ENCODE measurements around the gene BANF1. TPM values are rescaled to one million over a fixed set of nuclear protein-coding genes. Genes with fewer than 3 reads are reported as not detected.

The BANF1 gene
- total RNA-seq, 1 experiment from 2014 or later = 124 TPM

- no peak overlapping the region for H3K4me3 ChIP-seq (ENCODE audit: low read length)
- no peaks in the 10 kb centered on the region for H3K36me3 ChIP-seq (ENCODE audit: low read depth, low read length)
- no peaks in the 10 kb centered on the region for H3K4me1 ChIP-seq (ENCODE audit: insufficient read depth, low read length)
- ChIA-PET POLR2A (ENCODE audit: unreplicated experiment) (no interaction called here), CTCF (no interaction called here)
- H3K9me3 ChIP-seq (ENCODE audit: low read length) = no peaks in the 10 kb centered on the region
- no peak overlapping the region for H3K4me2 ChIP-seq (ENCODE audit: low read length)
- H4K20me1 ChIP-seq (ENCODE audit: low read length) = no peaks in the 10 kb centered on the region
- TF ChIP-seq EZH2 (IDR thresholded peaks at IDR 0.05; ENCODE audit: low read length, unreplicated experiment) = no peak
- TF ChIP-seq EZH2phosphoT487 (IDR thresholded peaks at IDR 0.05; ENCODE audit: borderline replicate concordance, low read length) = no peak
- no peak for TF ChIP-seq CTCF (conservative IDR thresholded peaks at IDR 0.05; ENCODE audit: low read depth, low read length)
- no peak for ATAC-seq
- no peaks in the 10 kb centered on the region for H3K9me2 ChIP-seq (replicated peaks; ENCODE audit: low read length)
- intact Hi-C loops (cut with micrococcal nuclease) = no loop called here
- H3K27me3 ChIP-seq (ENCODE audit: low read length) = no peaks in the 10 kb centered on the region
- peak; percentile 30 for DNase-seq
- no peak overlapping the region for H3K27ac ChIP-seq (ENCODE audit: low read length)
- H3K9ac ChIP-seq (ENCODE audit: low read length) = no peak overlapping the region
- H3F3A ChIP-seq (ENCODE audit: low read length, unreplicated experiment) = no peaks in the 10 kb centered on the region
- no peaks in the 10 kb centered on the region for H3K79me2 ChIP-seq (ENCODE audit: low read length)
- no TSS peak for BruUV-seq (replicated peaks)
- H2AFZ ChIP-seq (ENCODE audit: low read length) = no peak overlapping the region
Observed at GRCh38 chr11:66032957-66033735, 30.8 kb downstream of the BANF1 start.

GRCh38 chr11:66035653-66036333 is 33.5 kb downstream of the BANF1 start:
- no peak overlapping the region for H3K4me3 ChIP-seq (ENCODE audit: low read length)
- no TSS peak for BruUV-seq (replicated peaks)
- H4K20me1 ChIP-seq (ENCODE audit: low read length) = no peaks in the 10 kb centered on the region
- H3F3A ChIP-seq (ENCODE audit: low read length, unreplicated experiment) = no peaks in the 10 kb centered on the region
- ChIA-PET CTCF (interaction anchor here (0.6 to 1.5 kb wide), 2 partner anchors 9 to 41 kb away, joined by 3 to 4 read pairs; no protein-coding TSS in a partner anchor), POLR2A (ENCODE audit: unreplicated experiment) (no interaction called here)
- H3K79me2 ChIP-seq (ENCODE audit: low read length) = no peaks in the 10 kb centered on the region
- H2AFZ ChIP-seq (ENCODE audit: low read length) = no peak overlapping the region
- no peak overlapping the region for H3K27ac ChIP-seq (ENCODE audit: low read length)
- ATAC-seq = no peak
- no peaks in the 10 kb centered on the region for H3K4me1 ChIP-seq (ENCODE audit: insufficient read depth, low read length)
- no peaks in the 10 kb centered on the region for H3K9me2 ChIP-seq (replicated peaks; ENCODE audit: low read length)
- H3K27me3 ChIP-seq (ENCODE audit: low read length) = no peaks in the 10 kb centered on the region
- no peak overlapping the region for H3K4me2 ChIP-seq (ENCODE audit: low read length)
- no peaks in the 10 kb centered on the region for H3K36me3 ChIP-seq (ENCODE audit: low read depth, low read length)
- no peaks in the 10 kb centered on the region for H3K9me3 ChIP-seq (ENCODE audit: low read length)
- no peak for DNase-seq
- no peak overlapping the region for H3K9ac ChIP-seq (ENCODE audit: low read length)
- TF ChIP-seq CTCF (conservative IDR thresholded peaks at IDR 0.05; ENCODE audit: low read depth, low read length) = no peak
- TF ChIP-seq EZH2phosphoT487 (IDR thresholded peaks at IDR 0.05; ENCODE audit: borderline replicate concordance, low read length) = no peak
- no peak for TF ChIP-seq EZH2 (IDR thresholded peaks at IDR 0.05; ENCODE audit: low read length, unreplicated experiment)
- intact Hi-C loops (cut with micrococcal nuclease) = no loop called here

- Histone ChIP-seq H3K9me2 (replicated peaks; ENCODE audit: low read length) (no peaks in the 10 kb centered on the region), H3K4me3 (ENCODE audit: low read length) (no peak overlapping the region), H3K27me3 (ENCODE audit: low read length) (no peaks in the 10 kb centered on the region), H3K4me1 (ENCODE audit: insufficient read depth, low read length) (no peaks in the 10 kb centered on the region), H3F3A (ENCODE audit: low read length, unreplicated experiment) (no peaks in the 10 kb centered on the region), H3K27ac (ENCODE audit: low read length) (no peak overlapping the region), H3K9me3 (ENCODE audit: low read length) (no peaks in the 10 kb centered on the region), H3K9ac (ENCODE audit: low read length) (no peak overlapping the region), H4K20me1 (ENCODE audit: low read length) (no peaks in the 10 kb centered on the region), H2AFZ (ENCODE audit: low read length) (no peak overlapping the region), H3K79me2 (ENCODE audit: low read length) (no peaks in the 10 kb centered on the region), H3K36me3 (ENCODE audit: low read depth, low read length) (no peaks in the 10 kb centered on the region), H3K4me2 (ENCODE audit: low read length) (no peak overlapping the region)
- no peak for DNase-seq
- BruUV-seq (replicated peaks) = no TSS peak
- TF ChIP-seq EZH2 (IDR thresholded peaks at IDR 0.05; ENCODE audit: low read length, unreplicated experiment) = no peak
- intact Hi-C loops (cut with micrococcal nuclease) = no loop called here
- ChIA-PET CTCF (no interaction called here), POLR2A (ENCODE audit: unreplicated experiment) (no interaction called here)
- no peak for ATAC-seq
Observed at GRCh38 chr11:66036334-66036710, 34.0 kb downstream of the BANF1 start.

Data from PC-3 (cell line).